ENCODE measurements around the gene MISP.
"Not testable (repeated sequence)": the region's sequence is repeated elsewhere in the genome, so short reads cannot be mapped to it uniquely, and the experiment has no call there.

Gene MISP, protein sequence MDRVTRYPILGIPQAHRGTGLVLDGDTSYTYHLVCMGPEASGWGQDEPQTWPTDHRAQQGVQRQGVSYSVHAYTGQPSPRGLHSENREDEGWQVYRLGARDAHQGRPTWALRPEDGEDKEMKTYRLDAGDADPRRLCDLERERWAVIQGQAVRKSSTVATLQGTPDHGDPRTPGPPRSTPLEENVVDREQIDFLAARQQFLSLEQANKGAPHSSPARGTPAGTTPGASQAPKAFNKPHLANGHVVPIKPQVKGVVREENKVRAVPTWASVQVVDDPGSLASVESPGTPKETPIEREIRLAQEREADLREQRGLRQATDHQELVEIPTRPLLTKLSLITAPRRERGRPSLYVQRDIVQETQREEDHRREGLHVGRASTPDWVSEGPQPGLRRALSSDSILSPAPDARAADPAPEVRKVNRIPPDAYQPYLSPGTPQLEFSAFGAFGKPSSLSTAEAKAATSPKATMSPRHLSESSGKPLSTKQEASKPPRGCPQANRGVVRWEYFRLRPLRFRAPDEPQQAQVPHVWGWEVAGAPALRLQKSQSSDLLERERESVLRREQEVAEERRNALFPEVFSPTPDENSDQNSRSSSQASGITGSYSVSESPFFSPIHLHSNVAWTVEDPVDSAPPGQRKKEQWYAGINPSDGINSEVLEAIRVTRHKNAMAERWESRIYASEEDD

DNA sequence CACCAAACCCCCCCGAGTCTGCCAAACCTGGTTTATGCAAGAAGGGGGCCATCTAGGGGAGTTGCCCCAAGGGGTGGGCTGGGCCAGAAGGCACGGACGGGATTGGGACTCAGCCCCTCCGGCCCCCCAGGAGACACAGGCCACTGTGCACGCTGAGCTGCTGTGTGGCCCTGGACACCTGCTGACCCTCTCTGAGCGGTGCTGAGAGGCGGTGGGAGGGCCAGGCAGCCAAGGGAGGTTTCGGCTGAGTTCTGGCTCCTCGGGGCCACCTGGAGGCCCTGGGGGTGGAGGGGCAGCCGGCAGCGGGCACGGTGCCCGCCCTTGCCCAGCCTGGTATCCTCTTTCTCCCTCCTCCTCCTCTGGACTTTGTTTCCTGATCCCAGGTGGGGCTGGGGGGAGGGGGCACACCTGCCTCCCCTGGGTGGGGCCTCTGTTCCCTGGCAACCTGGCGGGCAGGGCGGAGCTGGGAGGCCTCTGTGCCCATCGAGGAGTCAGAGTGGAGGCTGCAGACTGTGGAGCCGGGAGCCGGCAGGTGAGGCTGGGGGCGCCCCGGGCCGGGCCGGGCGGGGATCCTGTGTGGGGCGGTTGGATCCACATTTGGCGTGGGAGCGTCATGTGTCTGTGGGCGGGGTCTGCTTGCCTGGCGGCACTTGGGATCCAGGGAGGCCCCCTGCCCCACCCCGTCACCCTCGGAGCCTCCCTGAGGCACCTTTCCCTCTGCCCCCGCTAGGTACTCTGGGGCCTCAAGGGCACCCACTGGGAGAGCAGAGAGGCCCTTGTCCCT lies at the start of gene MISP:
TSS of gene MISP (plus strand) at position 473 of the 784 bp plus-strand sequence. CDS start 5,835 bp downstream, outside the sequence.
- peak; percentile 58 for DNase-seq

DNA sequence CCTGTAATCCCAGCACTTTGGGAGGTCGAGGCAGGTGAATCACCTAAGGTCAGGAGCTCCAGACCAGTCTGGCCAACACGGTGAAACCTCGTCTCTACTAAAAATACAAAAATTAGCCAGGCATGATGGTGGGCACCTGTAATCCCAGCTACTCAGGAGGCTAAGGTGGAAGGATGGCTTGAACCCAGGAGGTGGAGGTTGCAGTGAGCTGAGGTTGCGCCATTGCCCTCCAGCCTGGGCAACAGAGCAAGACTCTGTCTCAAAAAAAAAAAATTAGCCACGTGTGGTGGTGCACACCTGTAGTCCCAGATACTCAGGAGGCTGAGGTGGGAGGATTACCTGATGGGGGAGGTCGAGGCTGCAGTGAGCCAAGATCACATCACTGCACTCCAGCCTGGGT lies 48.1 kb upstream of the MISP start:
- not testable (repeated sequence) for DNase-seq

DNA sequence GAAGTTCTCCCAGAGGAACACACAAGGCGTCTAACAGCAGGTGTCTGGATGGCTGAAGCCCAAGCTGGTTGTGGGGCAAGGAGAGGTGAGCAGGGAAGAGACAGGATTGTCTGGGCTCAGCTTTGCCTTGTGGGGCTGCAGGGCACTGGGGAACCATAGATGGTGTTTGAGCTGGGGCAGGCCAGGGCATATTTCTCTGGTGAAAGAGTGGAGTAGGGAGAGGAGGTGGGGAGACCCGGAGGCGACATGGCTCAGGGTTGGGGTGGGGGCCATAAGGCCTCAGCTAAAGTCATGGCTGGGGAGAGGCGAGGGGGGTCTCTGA lies 47.6 kb upstream of the MISP start:
- no peak for DNase-seq

DNA sequence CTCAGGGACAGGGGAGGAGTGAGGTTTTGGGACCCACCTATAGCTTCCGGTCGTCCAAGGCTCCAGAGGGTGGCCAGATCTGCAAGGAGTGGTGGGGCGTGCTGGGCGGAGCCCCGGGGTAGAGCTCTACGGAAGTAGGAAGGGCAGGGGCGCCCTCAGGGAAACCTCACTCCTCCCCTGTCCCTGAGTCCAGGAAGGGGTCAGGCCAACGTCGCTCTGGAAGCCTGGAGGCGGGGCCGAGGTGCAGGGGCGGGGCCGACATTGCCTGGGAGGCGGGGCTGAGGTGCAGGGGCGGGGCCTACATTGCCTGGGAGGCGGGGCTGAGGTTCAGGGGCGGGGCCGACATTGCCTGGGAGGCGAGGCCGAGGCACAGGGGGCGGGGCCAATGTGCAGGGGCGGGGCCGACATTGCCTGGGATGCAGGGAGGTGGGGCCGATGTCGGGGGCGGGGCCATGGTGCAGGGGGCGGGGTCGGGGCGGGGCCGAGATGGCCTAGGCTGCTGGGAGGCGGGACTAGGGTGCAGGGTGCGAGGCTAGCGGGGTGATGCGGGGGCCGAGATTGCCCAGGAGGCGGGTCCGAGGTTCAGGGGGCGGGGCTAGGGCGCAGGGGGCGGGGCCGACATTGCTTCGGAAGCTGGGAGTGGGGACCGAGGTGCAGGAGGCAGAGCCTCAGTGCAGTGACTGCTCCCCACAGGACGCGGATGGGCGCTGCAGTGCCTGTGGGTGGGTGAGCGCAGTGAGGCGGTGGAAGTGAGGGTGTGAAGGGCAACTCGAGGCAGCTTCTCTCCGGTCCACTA lies 47.1 kb upstream of the MISP start:
- no peak for DNase-seq

DNA sequence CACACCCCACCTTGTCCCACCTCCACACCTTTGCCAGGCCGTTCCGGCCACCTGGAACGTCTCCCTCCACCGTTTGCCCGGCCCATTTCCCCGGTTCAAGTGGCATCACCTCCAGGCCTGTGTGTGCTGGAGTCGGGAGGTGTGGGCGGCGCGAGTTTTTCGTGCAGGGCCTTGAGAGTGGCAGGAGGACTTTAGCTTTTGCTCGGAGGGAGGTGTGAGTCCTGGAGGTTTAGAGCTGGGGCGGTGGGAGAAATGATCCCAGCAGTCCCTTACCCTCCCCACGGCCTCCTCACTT lies 46.5 kb upstream of the MISP start:
- DNase-seq: no peak

DNA sequence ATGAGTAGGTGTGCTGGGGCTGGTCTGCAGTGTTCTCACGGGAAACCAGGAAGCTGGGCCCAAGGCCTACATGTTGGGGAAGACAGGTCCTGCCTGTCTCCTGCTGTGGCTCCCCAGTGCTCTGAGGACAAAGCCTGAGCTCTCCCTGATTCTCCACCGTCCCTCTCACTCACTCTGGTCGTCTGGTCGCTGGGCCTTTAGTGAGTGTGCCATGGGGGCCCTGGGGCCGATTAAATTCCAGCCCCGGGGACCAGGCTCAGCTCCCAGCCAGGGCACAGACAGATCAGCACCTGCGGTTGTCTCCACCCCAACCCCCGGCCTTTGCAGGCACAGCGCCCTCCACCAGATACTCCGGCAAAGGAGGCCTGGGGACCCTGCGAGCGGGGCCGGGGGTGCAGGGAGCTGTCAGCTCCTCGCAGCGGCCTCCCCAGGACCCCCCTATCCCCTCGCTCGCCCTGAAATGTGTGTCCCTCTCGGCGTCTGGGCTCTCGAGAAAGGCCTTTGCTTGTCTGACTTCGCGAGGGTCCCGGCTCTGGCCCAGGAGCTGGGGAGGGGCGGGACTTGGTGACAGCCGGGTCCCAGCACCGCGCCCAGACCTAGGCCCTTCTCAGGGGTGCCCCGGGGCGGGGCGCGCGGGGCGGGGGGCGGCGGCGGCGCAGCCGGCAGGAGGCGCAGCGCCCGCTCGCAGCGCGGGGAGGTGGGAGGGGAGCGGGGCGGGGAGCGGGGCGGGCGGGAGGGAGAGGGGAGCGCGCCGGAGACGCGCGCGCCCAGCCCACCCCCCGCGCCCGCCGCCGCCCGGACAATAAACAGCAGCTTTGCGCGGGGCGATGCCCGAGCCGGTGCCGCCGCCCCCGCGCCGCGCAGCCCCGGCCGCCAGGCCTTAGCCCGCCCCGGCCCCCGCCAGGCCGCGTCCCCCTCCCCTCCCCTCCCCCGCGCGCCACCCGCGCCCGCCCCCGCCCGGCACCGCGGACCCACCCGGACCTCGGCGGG lies 42.5 kb upstream of the MISP start, which contains the start of gene PALM:
TSS of gene PALM (plus strand) at position 782 of the 990 bp plus-strand sequence. CDS start 212 bp downstream, outside the sequence.
- DNase-seq: no peak

DNA sequence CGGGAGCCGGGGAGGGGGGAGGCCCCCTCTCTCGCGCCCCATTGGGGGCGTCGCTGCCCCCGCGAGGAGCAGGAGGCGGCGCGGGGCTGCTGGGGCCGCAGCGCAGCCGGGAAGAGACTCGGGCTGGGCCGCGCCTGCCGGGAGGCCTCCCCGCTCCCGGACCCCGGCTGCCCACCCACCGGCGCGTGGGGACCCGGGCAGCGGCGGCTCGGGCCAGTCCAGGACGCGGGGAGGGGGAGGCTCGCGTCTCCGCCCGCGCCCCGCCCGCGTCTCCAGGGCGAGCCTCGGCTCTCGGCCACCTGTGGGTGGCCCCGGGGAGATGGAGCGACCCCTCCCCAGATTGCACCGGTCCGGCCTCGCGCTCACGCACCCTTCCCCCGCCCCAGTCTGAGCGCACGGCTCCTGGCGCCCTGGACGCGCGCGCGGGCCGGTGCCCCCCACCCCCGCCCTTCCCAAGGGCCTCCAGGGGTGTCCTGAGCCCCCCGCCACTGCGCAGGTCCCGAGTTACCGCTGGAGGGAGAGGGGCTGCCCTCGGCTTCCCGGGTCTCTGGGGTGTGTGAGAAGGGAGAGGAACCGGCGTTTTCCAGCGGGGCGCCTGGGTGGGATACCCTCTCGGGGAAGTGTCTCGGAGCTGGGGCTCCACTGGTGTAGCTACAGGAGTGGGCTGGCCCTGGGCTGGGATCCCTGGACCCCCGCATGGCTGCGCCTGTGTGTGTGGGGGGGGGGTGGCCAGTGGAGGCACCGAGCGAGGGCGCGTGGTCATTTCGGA lies 41.5 kb upstream of the MISP start:
- DNase-seq: no peak

DNA sequence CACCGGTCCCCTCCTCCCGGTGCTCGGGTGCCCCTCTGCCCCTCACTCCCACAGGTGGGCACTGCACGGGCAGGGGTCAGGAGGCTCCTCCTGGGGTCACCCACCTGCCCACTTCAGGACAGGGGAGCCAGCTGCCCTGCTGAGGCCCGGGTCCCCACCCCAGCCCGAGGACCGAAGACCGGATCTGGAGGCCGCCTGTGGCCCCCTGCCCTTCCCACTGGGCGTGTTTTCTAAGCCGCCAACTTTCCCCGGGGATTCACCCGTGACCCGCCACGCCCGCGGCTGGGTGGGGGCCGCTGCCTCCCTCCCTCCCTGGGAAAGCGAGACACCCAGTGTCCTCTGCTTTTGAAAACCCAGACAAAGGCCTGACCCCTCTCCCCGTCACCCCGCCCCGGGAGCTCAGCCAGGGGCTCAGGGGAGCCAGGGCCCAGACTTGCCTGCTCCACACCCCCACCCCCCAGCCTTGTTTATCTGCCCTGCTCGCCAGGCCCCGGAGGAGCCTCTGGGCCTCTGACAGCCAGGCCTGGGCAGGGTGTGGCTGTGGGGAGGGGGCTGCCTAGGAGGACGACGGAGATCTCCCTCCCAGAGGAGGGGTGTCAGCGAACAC lies 40.8 kb upstream of the MISP start:
- no peak for DNase-seq

DNA sequence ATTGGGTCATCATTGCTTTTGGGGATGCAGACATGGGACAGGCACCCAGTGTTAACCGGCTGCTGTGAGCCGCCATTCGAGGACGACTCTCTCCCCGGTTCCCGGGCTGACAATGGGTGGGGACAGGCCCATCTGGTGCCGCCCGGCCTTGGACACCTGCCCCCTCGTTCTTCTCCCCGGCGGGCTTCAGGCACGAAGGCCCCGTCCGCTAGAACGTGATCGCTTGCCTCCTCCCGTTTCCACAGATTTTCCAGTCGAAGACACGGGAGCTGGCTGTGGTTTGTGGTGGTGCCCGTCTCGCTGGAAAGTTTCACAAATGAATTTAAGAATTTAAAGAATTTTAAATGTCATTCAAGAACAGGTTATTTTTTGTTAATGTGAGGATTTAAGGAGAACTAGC lies 40.1 kb upstream of the MISP start:
- no peak for DNase-seq

DNA sequence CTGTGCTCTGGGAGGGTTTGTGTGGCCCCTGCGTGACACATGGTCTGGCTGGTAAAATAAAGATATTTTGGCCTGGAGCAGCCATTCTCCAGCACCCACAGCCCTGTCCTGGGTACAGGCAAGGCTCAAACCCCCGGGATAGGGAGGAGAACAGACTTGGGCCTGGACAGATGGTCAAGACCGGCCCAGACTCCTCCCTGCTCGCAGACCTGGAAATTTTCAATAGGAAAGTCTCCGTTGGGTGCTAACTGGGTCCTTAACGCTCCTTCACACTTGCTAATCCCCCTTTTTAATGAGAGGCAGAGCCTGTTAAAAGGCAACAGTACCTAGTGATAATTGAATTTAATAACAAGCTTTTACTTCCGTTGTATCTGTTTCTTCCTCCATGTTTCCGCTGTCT lies 39.7 kb upstream of the MISP start:
- DNase-seq: no peak

DNA sequence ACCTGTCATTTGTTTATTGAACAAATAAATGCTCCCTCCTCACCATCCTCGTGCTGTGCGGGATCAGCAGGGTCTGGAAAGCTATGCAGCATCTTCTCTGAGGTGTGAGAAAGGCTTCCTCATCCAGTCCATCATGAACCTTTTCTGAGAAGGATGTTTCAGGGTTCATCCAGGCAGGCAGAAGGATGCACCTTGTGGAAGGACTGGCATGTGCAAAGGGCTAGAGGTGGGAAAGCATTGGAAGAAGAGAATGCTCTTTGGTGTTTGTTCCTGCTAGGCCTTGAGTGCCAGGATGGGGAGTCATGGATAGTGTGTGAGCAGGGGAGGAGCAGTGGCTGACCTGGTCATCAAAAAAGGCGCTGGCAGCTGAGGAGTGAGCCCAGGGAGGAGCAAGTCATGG lies 35.6 kb upstream of the MISP start:
- no peak for DNase-seq

DNA sequence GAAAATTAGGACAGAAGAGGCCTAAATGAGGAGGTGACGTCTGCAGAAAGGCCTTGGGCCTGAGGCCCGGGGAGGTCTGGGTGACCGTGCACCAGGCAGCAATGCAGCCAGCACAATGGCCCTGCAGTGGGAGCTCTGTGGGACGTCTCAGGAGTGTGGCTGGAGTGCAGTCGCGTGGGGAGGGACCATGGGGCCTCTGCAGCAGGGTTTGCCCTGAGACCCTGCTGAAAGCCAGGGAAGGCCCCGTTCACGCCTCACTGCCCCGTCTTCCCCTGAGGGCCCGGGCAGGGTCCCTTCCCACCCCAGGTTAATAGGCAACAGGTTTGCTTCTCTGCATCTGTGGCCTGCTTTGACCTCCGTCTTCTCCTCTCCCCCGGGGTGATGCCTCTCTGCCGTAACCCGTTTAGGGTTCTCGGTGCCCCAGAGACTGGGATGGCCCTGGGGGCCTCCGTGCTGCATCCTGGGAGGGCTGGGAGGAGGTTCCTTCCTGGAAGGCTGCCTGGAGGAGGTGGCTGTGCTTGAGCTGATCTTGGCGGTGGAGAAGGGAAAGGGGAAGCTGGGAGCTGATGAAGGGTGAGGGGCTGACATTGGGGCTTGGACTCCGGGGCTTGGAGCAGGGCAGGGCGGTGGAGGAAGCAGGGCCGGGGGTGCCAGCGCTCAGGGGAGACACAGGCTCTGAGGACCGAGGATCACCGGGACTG lies 32.5 kb upstream of the MISP start:
- no peak for DNase-seq

DNA sequence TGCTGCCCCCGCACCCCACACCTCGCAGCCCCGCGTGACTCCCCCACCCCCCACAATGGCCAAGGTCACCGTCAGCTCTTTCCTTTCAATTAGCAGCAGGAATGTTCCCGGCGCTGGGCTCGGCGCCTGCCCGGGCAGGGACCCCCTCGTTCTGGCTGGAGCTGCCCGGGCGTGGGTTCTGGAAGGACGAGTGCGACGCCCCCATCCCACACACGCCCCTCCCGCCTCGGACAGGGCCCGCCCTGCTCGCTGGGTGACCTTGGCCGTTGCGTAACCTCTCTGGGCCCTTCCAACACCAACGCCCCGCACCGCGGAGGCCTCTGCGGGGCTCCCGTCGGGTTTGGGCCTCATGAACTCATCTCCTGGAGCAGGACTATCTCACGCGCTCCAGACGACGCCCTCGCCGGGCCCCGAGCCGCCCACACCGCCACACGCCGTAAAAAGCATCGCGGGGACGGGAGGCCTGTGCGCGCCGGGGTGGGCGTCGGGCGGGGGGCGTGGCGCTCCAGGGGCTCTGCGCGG lies 31.9 kb upstream of the MISP start:
- no peak for DNase-seq

DNA sequence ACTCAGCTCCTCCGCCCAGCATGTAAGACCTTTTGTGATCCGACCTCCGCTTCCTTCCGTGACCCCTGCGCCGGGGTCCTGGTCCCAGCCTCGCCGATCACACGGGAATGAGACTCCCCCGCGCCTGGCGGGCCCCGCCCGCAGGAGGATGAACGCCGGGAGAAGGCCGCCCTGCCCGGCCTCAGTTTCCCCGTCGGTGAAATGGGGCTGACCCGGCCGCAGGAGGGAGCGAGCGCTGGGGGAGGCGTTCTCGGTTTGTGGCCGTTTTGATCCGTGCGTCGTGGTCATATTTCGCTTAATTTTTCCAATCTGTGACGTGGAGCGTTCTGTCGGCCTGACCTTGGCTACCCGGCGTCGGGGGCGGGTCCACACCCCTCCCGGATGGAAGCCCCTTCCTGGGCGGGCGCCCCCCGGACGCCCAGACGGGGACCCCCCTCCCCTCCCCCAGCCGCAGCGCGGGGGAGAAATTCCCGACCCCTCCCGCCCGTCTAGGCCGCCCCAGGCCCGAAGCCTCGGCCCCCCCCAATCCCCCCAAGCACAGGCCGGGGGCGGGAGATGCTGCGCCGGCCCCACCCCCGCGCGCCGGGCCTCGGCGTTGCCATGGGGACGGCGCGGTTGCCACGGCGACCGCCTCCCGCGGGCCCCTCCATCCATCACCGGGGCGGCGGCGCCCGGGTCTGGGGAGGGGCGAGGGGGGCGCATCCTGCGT lies 31.1 kb upstream of the MISP start:
- no peak for DNase-seq

DNA sequence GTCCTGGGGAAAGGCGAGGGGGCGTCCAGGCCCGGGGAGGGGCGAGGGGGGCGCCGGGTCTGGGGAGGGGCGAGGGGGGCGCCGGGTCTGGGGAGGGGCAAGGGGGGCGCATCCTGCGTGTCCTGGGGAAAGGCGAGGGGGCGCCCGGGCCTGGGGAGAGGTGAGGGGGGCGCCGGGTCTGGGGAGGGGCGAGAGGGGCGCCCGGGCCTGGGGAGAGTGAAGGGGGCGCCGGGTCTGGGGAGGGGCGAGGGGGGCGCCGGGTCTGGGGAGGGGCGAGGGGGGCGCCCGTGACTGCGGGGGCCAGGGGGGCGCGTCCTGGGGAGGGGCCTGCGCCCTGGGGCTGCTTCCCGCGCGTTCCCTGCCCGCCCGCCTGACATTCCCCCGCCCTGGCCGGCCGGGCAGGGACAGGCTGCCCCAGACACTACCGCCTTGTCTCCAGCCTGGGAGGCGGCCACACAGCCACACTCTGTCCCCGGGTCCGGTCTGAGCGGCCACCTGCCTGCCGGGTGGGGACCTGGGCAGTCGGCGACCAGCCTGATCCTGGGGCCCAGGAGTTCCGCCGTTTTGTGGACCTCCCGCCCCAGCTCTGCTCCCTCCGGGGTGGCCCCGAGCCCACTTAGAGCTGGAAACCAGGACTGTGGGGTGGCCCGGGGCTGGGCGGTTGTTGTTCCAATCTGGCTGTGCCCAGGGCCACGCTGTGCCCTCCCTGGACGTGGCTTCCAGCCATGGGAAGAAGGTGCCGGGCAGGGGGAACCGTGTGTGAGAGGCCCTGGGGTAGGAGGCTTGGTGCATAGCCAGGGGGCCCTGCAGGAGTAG lies 30.4 kb upstream of the MISP start:
- no peak for DNase-seq

DNA sequence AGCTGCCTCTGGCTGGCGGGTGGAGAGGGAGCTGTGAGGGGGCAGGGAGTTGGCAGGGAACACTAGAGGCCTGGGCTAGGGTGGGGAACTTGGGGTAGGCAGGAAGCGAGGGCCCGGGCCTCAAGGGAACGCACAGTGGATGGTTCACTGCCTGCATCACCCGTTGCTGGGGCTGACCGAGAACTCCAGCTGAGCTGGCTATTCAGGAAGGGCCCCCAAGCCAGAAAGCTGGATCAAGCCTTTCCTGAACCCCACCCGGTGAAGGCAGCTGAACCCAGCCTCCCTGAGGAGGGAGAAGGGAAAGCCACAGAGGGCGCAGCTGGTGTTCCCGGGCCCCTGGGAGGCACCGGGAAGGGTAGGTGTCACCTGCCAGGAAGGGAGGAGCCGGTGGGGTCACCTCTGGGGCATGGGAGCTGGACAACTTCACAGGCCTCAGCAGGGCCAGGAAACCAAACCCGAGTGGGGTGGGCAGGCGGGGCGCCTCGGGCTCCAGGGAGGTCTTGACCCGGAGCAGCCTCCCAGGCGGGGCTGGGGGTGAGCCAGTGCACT lies 28.3 kb upstream of the MISP start:
- no peak for DNase-seq

DNA sequence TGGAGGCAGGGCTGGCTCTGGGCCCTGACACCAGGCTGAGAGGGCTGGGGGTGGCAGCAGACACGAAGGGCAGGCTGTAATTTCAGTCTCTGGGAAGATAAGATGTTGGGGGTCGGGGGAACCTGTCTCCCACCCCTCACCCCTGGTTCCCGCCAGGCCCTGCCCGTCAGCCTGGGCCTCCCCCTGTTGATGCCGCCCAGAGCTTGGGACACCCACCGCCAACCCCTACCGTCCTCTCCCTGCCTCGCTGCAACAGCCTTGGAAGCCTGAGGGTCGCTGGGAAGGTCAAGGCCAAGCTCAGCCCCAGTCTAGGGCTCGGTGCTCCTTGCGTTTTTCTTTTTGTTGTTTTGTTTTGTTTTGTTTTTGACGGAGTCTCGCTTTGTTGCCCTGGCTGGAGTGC lies 27.7 kb upstream of the MISP start:
- no peak for DNase-seq

DNA sequence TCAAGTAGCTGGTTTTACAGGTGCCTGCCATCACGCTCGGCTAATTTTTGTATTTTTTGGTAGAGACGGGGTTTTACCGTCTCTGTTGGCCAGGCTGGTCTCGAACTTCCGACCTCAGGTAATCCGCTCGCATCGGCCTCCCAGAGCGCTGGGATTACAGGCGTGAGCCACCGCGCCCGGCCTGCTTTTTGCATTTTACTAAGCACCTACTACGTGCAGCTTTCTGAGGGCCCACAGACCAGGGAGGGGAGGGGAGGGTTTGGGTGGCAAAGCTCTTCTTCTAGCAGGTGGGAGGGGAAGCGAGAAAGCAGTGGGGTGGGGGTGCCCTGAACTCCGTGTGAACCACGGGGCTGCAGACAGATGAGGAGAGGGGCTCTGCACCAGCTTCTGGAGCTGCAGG lies 27.2 kb upstream of the MISP start:
- no peak for DNase-seq

Data from NCI-H510A treated with DMSO at 0.1 percent for 48 hours (cell line).